ENCODE results near the gene ANO10.

DNA sequence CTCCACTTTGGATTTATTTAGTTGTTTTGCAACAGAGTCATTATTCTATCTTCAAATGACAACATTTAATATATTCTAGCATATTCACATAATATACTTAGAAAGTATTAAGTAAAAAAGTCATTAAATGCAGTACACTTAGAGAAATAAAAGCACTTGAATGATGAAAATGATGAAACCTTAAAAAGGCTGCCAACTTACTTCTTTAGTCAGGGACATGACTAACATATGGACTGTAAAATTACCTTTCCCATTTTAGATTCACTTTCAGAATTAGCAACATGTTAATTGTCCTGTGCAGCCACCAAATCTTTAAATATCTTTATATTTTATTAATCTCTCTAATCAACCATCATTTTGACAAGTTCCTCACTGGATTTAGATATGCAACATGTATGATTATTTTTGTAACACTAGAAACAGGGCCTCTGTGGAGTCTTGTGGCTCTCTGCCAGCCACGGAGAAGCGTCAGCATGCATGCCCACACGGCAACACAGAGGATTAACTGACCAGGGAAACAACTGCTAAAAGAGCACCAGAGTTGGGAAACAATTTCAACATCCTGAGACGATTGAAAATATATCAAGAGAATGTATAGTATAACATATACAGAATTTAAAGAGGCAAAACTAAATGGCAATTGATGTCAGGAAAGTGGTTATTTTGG lies 95.7 kb downstream of the ANO10 start:
- TF ChIP-seq CTCF (conservative IDR thresholded peaks at IDR 0.05) = no peak
- no peak for TF ChIP-seq EZH2 (IDR thresholded peaks at IDR 0.05; ENCODE audit: low read depth)

Data from PC-9 (cell line).